Liver (tissue), 3 donors: ENCODE data around the gene CIAPIN1.

Experiments
- RAD21 ChIP-seq, 2 donors: IDR thresholded peaks; 2 replicates each; pipeline ENCODE4 v1.6.1; 2016; ENCODE audit warnings: antibody characterized with exemption in 2 of 2, mild to moderate bottlenecking in 2 of 2
- YY1 ChIP-seq: IDR thresholded peaks from 2 replicates; pipeline ENCODE4 v1.6.1; 2016; ENCODE audit warnings: antibody characterized with exemption, mild to moderate bottlenecking
- TF ChIP-seq, protein P1 (sequence below): fragments of 150-350 bp; IDR thresholded peaks from 2 replicates; pipeline ENCODE4 v1.5.1; 2017; ENCODE audit warnings: improper control_type of control experiment, low read depth, low read length; ENCODE audit not compliant: missing input control
- TF ChIP-seq, protein P2 (sequence below): IDR thresholded peaks from 2 replicates; pipeline ENCODE4 v1.6.1; 2016; ENCODE audit warnings: antibody characterized with exemption
- donor health status: healthy.
- donor health status: healthy.

DNA sequence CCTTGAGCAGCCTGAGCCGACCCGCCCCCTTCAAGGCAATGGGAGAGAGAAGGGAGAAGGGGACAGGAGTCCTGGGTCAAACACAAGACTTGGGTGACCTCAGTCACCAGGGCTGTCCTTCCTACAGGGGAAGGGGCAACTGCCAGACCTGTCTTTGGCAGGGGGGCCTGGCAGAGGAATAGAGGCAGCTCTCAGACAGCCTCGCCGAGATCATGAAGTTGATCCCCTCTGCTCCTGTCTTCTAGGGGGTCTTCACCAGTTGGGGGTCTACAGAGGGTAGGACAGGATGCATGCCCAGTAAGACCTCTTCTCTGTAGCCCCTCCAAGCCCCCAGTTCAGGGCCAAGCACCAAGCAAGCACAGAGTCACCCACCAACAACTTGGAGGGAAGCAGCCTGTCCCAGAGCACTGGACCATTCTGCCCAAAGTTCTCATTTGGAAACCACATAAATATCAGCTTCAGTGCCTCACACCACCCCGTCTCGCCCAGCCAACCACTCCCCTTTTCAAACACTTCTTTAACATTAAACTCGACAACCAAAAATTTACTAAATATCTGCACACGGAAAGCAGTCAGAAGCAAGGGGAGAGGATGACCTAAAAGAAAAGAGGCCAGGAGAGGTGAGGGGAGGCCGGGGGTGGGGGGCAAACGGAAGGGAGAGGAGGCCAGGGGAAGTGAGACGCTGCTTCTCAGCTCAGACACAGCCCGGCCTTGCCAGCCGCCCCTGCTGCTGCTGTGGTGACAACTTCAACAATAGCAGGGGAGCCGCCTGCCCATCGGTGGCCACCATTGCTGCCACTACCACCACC, 31.4 kb upstream of the CIAPIN1 start:
- TF ChIP-seq, protein P1, sequence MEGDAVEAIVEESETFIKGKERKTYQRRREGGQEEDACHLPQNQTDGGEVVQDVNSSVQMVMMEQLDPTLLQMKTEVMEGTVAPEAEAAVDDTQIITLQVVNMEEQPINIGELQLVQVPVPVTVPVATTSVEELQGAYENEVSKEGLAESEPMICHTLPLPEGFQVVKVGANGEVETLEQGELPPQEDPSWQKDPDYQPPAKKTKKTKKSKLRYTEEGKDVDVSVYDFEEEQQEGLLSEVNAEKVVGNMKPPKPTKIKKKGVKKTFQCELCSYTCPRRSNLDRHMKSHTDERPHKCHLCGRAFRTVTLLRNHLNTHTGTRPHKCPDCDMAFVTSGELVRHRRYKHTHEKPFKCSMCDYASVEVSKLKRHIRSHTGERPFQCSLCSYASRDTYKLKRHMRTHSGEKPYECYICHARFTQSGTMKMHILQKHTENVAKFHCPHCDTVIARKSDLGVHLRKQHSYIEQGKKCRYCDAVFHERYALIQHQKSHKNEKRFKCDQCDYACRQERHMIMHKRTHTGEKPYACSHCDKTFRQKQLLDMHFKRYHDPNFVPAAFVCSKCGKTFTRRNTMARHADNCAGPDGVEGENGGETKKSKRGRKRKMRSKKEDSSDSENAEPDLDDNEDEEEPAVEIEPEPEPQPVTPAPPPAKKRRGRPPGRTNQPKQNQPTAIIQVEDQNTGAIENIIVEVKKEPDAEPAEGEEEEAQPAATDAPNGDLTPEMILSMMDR = no peak
- TF ChIP-seq, protein P2, sequence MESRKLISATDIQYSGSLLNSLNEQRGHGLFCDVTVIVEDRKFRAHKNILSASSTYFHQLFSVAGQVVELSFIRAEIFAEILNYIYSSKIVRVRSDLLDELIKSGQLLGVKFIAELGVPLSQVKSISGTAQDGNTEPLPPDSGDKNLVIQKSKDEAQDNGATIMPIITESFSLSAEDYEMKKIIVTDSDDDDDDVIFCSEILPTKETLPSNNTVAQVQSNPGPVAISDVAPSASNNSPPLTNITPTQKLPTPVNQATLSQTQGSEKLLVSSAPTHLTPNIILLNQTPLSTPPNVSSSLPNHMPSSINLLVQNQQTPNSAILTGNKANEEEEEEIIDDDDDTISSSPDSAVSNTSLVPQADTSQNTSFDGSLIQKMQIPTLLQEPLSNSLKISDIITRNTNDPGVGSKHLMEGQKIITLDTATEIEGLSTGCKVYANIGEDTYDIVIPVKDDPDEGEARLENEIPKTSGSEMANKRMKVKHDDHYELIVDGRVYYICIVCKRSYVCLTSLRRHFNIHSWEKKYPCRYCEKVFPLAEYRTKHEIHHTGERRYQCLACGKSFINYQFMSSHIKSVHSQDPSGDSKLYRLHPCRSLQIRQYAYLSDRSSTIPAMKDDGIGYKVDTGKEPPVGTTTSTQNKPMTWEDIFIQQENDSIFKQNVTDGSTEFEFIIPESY = no peak
- no peak for TF ChIP-seq YY1
- TF ChIP-seq RAD21 (IDR thresholded peaks at IDR 0.05) = no peak
